HepG2 (cell line): ENCODE data around the gene FIS1. TPM values are rescaled to one million over a fixed set of nuclear protein-coding genes. Genes with fewer than 3 reads are reported as not detected.

Source experiments
- ATAC-seq: fragments of 200-7000 bp; cut with Tn5 transposase; 3 replicates; pipeline ENCODE4 v1.9.1; 2020; ENCODE audit warnings: mild to moderate bottlenecking, moderate library complexity
- BruUV-seq: library from RNA; stranded (reverse); fragments of 400-500 nt; replicated peaks from 2 replicates; lab custom pipeline; 2021; lab: Mats Ljungman, UMichigan
- CTCF ChIA-PET: fragments of 300-600 bp; formaldehyde crosslinking; extraction: SDS; loops from one replicate; lab custom pipeline; 2021; ENCODE audit warnings: low total read pairs, inconsistent platforms, low intra/inter-chr PET ratio; lab: Yijun Ruan, JAX
- POLR2A ChIA-PET: fragments of 350-600 bp; sonication (Branson Sonifier 250); formaldehyde crosslinking; loops from one replicate; lab custom pipeline; 2020; ENCODE audit warnings: antibody characterized with exemption, inconsistent platforms; lab: Yijun Ruan, JAX
- DNase-seq: peaks from one replicate; pipeline ENCODE4 v3.0.0-alpha.2; 2015; ENCODE audit warnings: low spot score
- FAIRE-seq: peaks from 3 replicates; lab custom pipeline; 2011; peaks lifted over from hg19 to GRCh38; lab: Jason Lieb, UNC
- H2AFZ ChIP-seq: one replicate; pipeline ENCODE4 v1.6.1; 2011; ENCODE audit warnings: low read length, inconsistent platforms
- H3K27ac ChIP-seq: fragments of 300-600 bp; 3 replicates; pipeline ENCODE4 v1.8.0; 2011; ENCODE audit warnings: mixed run types, mild to moderate bottlenecking, mixed read lengths, low read length, inconsistent platforms; ENCODE audit not compliant: insufficient read depth; ENCODE audit errors: extremely low read length
- H3K27me3 ChIP-seq, 2 experiments: fragments of 200-600 bp in 1 of 2; 2 replicates in 1 of 2; 3 replicates in 1 of 2; pipeline versions ENCODE4 v1.6.0 to v1.8.0; 2011; ENCODE audit warnings: low read length in 2 of 2, mild to moderate bottlenecking in 2 of 2, moderate library complexity in 2 of 2, inconsistent platforms in 1 of 2; ENCODE audit not compliant: insufficient read depth in 2 of 2, control insufficient read depth in 1 of 2
- H3K36me3 ChIP-seq, 2 experiments: fragments of 200-600 bp in 1 of 2; replicated peaks in 1 of 2; 2 replicates in 1 of 2; 3 replicates in 1 of 2; pipeline versions ENCODE4 v1.5.1 to v1.8.0; 2011; ENCODE audit warnings: low read length in 2 of 2, inconsistent platforms in 1 of 2; ENCODE audit not compliant: insufficient read depth in 2 of 2, control insufficient read depth in 1 of 2
- H3K4me1 ChIP-seq: 2 replicates; pipeline ENCODE4 v1.5.1; 2012; ENCODE audit warnings: low read length, inconsistent platforms; ENCODE audit not compliant: insufficient read depth
- H3K4me2 ChIP-seq: 2 replicates; pipeline ENCODE4 v1.6.0; 2011; ENCODE audit warnings: low read depth, low read length, inconsistent platforms
- H3K4me3 ChIP-seq, 3 experiments: fragments of 200-600 bp in 1 of 3; sonication (generic), shearing (Covaris generic) in 1 of 3; replicated peaks in 1 of 3; 2 replicates each; pipeline ENCODE4 v1.5.1; 2011 to 2016; ENCODE audit warnings: low read length in 3 of 3, inconsistent platforms in 2 of 3, low read depth in 2 of 3, mild to moderate bottlenecking in 2 of 3, control low read depth in 1 of 3, mixed read lengths in 1 of 3; ENCODE audit not compliant: insufficient read depth in 1 of 3
- H3K79me2 ChIP-seq: one replicate; pipeline ENCODE4 v1.6.1; 2011; ENCODE audit warnings: low read length, inconsistent platforms; ENCODE audit not compliant: insufficient read depth
- H3K9ac ChIP-seq: 2 replicates; pipeline ENCODE4 v1.6.0; 2011; ENCODE audit warnings: mild to moderate bottlenecking, low read depth, low read length, inconsistent platforms; ENCODE audit not compliant: insufficient read depth
- H3K9me3 ChIP-seq: 2 replicates; pipeline ENCODE4 v1.5.1; 2012; ENCODE audit warnings: mild to moderate bottlenecking, low read length
- H4K20me1 ChIP-seq: 2 replicates; pipeline ENCODE4 v1.6.0; 2011; ENCODE audit warnings: inconsistent platforms, mild to moderate bottlenecking, low read length, moderate library complexity; ENCODE audit not compliant: insufficient read depth
- BHLHE40 ChIP-seq: IDR thresholded peaks from 2 replicates; pipeline ENCODE4 v1.6.1; 2011; ENCODE audit warnings: low read length, improper control_type of control experiment
- DZIP1 ChIP-seq: sonication (generic); formaldehyde crosslinking; IDR thresholded peaks from 2 replicates; pipeline ENCODE4 v1.5.0; 2020; ENCODE audit warnings: mild to moderate bottlenecking, missing genetic modification reagents
- GPBP1L1 ChIP-seq: sonication (generic); formaldehyde crosslinking; IDR thresholded peaks from 2 replicates; pipeline ENCODE4 v1.5.0; 2020; ENCODE audit warnings: mild to moderate bottlenecking, missing genetic modification reagents
- HNRNPH1 ChIP-seq: fragments of 200-400 bp; formaldehyde crosslinking; optimal IDR thresholded peaks from 2 replicates; pipeline ENCODE3; 2017; ENCODE audit warnings: mild to moderate bottlenecking, low read depth, low read length
- IKZF1 ChIP-seq: fragments of 450-650 bp; IDR thresholded peaks from 2 replicates; pipeline ENCODE4 v1.7.1; 2016
- MAFK ChIP-seq, 2 experiments: IDR thresholded peaks in 1 of 2; conservative IDR thresholded peaks in 1 of 2; 2 replicates each; pipeline ENCODE4 v1.6.1; 2011; ENCODE audit warnings: improper control_type of control experiment in 2 of 2, low read length in 2 of 2
- NRL ChIP-seq: sonication (generic); formaldehyde crosslinking; IDR thresholded peaks from 2 replicates; pipeline ENCODE4 v1.5.0; 2020; ENCODE audit warnings: missing genetic modification reagents, mild to moderate bottlenecking, moderate library complexity, borderline replicate concordance
- PRPF4 ChIP-seq: fragments of 200-400 bp; formaldehyde crosslinking; IDR thresholded peaks from 2 replicates; pipeline ENCODE4 v1.6.1; 2016; ENCODE audit warnings: low read length, low read depth; ENCODE audit not compliant: poor library complexity, severe bottlenecking
- REL ChIP-seq: sonication (generic); formaldehyde crosslinking; conservative IDR thresholded peaks from 2 replicates; pipeline ENCODE4 v1.8.0; 2022; ENCODE audit warnings: mild to moderate bottlenecking, missing genetic modification reagents, moderate library complexity
- WIZ ChIP-seq: sonication (generic); formaldehyde crosslinking; IDR thresholded peaks from 2 replicates; pipeline ENCODE4 v1.5.1; 2020; ENCODE audit warnings: mild to moderate bottlenecking, missing genetic modification reagents
- ZMAT3 ChIP-seq: sonication (generic); formaldehyde crosslinking; conservative IDR thresholded peaks from 2 replicates; pipeline ENCODE4 v1.7.0; 2021; ENCODE audit warnings: missing genetic modification reagents
- ZNF10 ChIP-seq: sonication (generic); formaldehyde crosslinking; IDR thresholded peaks from 2 replicates; pipeline ENCODE4 v1.4.0; 2020; ENCODE audit warnings: mild to moderate bottlenecking, low read depth, missing genetic modification reagents, borderline replicate concordance
- ZNF253 ChIP-seq: sonication (generic); formaldehyde crosslinking; IDR thresholded peaks from 2 replicates; pipeline ENCODE4 v1.8.0; 2022; ENCODE audit warnings: mild to moderate bottlenecking, missing genetic modification reagents, borderline replicate concordance
- ZNF567 ChIP-seq: sonication (generic); formaldehyde crosslinking; IDR thresholded peaks from 2 replicates; pipeline ENCODE4 v1.8.1; 2023; ENCODE audit warnings: mild to moderate bottlenecking, missing genetic modification reagents, borderline replicate concordance
- ZSCAN31 ChIP-seq: sonication (generic); formaldehyde crosslinking; IDR thresholded peaks from 2 replicates; pipeline ENCODE4 v1.5.0; 2020; ENCODE audit warnings: low read depth, mild to moderate bottlenecking, missing genetic modification reagents
- WGBS: methylation state at CpG from one replicate; pipeline ENCODE4 v1.1.6; 2017; ENCODE audit warnings: low lambda C conversion rate; 5-methylcytosine and 5-hydroxymethylcytosine counted together
- in situ Hi-C: cut with HindIII; loops from 2 replicates; pipeline ENCODE4 v1.10.0; 2017; ENCODE audit warnings: low pct_unique_long_range_greater_than_20kb; ENCODE audit not compliant: extremely low pct_ligation_motif_present
- intact Hi-C: fragments of 100-400 bp; cut with micrococcal nuclease; formaldehyde crosslinking; loops from one replicate; pipeline ENCODE4 v1.10.0; 2022; ENCODE audit not compliant: unreplicated experiment
- polyA plus RNA-seq, 8 experiments: library from polyadenylated mRNA; depleted of rRNA in 3 of 8; stranded (reverse) in 7 of 8; unstranded in 1 of 8; fragments of >200 nt; fragmentation: Illumina TruSeq in 4 of 8; extraction: Trizol in 4 of 8; gene quantifications; 2 replicates each; pipeline versions ENCODE4 v1.2.1 to v1.2.3, GENCODE V29; 2011 to 2016; ENCODE audit warnings: low read depth in 4 of 8, missing spikeins in 1 of 8, mixed read lengths in 1 of 8; ENCODE audit not compliant: insufficient read depth in 1 of 8
- total RNA-seq, 5 experiments: library from RNA; depleted of rRNA; stranded (reverse); fragments of >200 nt; fragmentation: Illumina TruSeq; extraction: Trizol; gene quantifications; 2 replicates each; pipeline ENCODE4 v1.2.3, GENCODE V29; 2016; ENCODE audit warnings: low read depth in 1 of 5

FIS1 gene
- total and polyA plus RNA-seq, 2 of the 13 experiments (the other 11 are each of a cell fraction or from before 2014, with no cell fraction given), result 97.5 to 101 TPM

- no peak for TF ChIP-seq GPBP1L1 (CRISPR knock-in tag)
- TF ChIP-seq ZSCAN31 (CRISPR knock-in tag), result peak; percentile 55; the same call in 1 of the 2 replicates
- TF ChIP-seq REL (CRISPR knock-in tag), result 0 out of 2 replicates have a peak, but pooled peaks have one; percentile 39
- TF ChIP-seq, all 625 proteins: peak for 28
These were observed 28.0 kb downstream of the FIS1 start (continued) for GRCh38 chr7:101216860-101217387.

- peak overlapping the region; percentile 84 for H3K27ac ChIP-seq
- peak overlapping the region; percentile 91 for H3K4me2 ChIP-seq
- ChIA-PET POLR2A (interaction anchor here (1.0 to 11.2 kb wide), 7 partner anchors 12 to 341 kb away, joined by 3 to 202 read pairs (median 8); partner anchors contain the start of genes CLDN15, FIS1, MOGAT3 and SRRT), CTCF (interaction anchor here (1.3 kb wide), 1 partner anchor 28 kb away, joined by 5 read pairs; the partner anchor contains the start of gene FIS1)
- TSS peak; percentile 65 for BruUV-seq
- H3K79me2 ChIP-seq, result peaks cover 29% of the 10 kb centered on the region
- H3K4me1 ChIP-seq, result peaks cover 44% of the 10 kb centered on the region
- WGBS, result 65% methylated on average over 25 of the region's 31 CpGs
- no peaks in the 10 kb centered on the region; a peak in 1 of 5 replicates for H3K27me3 ChIP-seq
- FAIRE-seq (no peak), DNase-seq (no peak), ATAC-seq (no peak)
- peak overlapping the region; percentile 82 to 95 (median 83) for H3K4me3 ChIP-seq
- no peaks in the 10 kb centered on the region for H4K20me1 ChIP-seq
- no peak overlapping the region for H2AFZ ChIP-seq
- intact Hi-C loops, result loop anchor here (2.0 kb wide), 1 partner anchor 15 kb away; the partner anchor contains the start of gene MOGAT3
- peaks cover 5 to 14% of the 10 kb centered on the region in 2 experiments; a peak in 3 of 5 replicates for H3K36me3 ChIP-seq
- no peaks in the 10 kb centered on the region for H3K9me3 ChIP-seq
- in situ Hi-C loops, result no loop called here
- peak overlapping the region; percentile 86 for H3K9ac ChIP-seq
- TF ChIP-seq ZMAT3 (CRISPR knock-in tag) (no peak), ZNF10 (CRISPR knock-in tag) (no peak), MAFK (conservative IDR thresholded peaks at IDR 0.05 in 1 of 2, IDR thresholded peaks at IDR 0.05 in 1 of 2; ENCODE audit: low read length in 2 of 2) (0 out of 4 replicates have a peak, but pooled peaks of 1 of the 2 experiments have one; percentile 26), ZNF253 (0 out of 2 replicates have a peak, but pooled peaks have one; percentile 16), WIZ (CRISPR knock-in tag) (no peak), PRPF4 (peak; percentile 23), ZNF567 (CRISPR knock-in tag) (peak; percentile 14; the same call in 1 of the 2 replicates), IKZF1 (no peak), NRL (CRISPR knock-in tag) (0 out of 2 replicates have a peak, but pooled peaks have one; percentile 1), BHLHE40 (0 out of 2 replicates have a peak, but pooled peaks have one; percentile 8), HNRNPH1 (peak; percentile 20), DZIP1 (0 out of 2 replicates have a peak, but pooled peaks have one; percentile 25)
These were observed 28.7 kb downstream of the FIS1 start for GRCh38 chr7:101216001-101216859.
